Stimulated activated CD4-positive, alpha-beta T cell treated with anti-CD3 and anti-CD28 coated beads, TNF-alpha, amount 100 ng/mL, for 48 hours (primary cell): ENCODE measurements around the gene TMEM144.

Experiments used
- DNase-seq, 3 donors: peaks; one replicate each; pipeline ENCODE4 v3.0.0-alpha.2; 2020; ENCODE audit warnings: low read depth in 3 of 3

TMEM144 gene

GRCh38 chr4:158299459-158300007 is 89.2 kb downstream of the TMEM144 start:
- no peak for DNase-seq

- no peak for DNase-seq
These were observed 89.7 kb downstream of the TMEM144 start for GRCh38 chr4:158300012-158300411.

GRCh38 chr4:158302076-158302866 is 92.0 kb downstream of the TMEM144 start:
- no peak for DNase-seq

GRCh38 chr4:158304694-158305093 is 94.4 kb downstream of the TMEM144 start:
- no peak for DNase-seq
